Lower leg skin (tissue), 4 donors: ENCODE results near the gene GNB2. TPM values are rescaled to one million over a fixed set of nuclear protein-coding genes. Genes with fewer than 3 reads are reported as not detected.
"Not testable (repeated sequence)": the region's sequence is repeated elsewhere in the genome, so short reads cannot be mapped to it uniquely, and the experiment has no call there.

Experiments used
- DNase-seq, 2 donors: peaks; one replicate each; pipeline ENCODE4 v3.0.0-alpha.2; 2019; ENCODE audit warnings: low spot score in 2 of 2
- H3K4me3 ChIP-seq: fragments of 200-600 bp; sonication (generic); 2 replicates; pipeline ENCODE4 v1.5.1; 2017; ENCODE audit warnings: mild to moderate bottlenecking, low read depth; ENCODE audit not compliant: poor library complexity, severe bottlenecking
- CTCF ChIP-seq, 3 donors: fragments of 450-650 bp; IDR thresholded peaks; one replicate each; pipeline ENCODE4 v1.5.1; 2016; ENCODE audit warnings: antibody characterized with exemption in 3 of 3, mild to moderate bottlenecking in 3 of 3, moderate library complexity in 2 of 3
- POLR2A ChIP-seq, 2 donors: fragments of 450-650 bp; IDR thresholded peaks; one replicate each; pipeline ENCODE4 v1.6.1; 2016 to 2017; ENCODE audit warnings: antibody characterized with exemption in 2 of 2, mild to moderate bottlenecking in 1 of 2, moderate library complexity in 1 of 2
- WGBS, 2 donors: methylation state at CpG; one replicate each; pipeline ENCODE4 v1.1.5; 2018; 5-methylcytosine and 5-hydroxymethylcytosine counted together
- intact Hi-C: fragments of 100-400 bp; cut with DNase I; formaldehyde crosslinking; loops from one replicate; pipeline ENCODE4 v1.15.0; 2023; ENCODE audit warnings: low total_unique reads
- total RNA-seq, 4 donors: library from RNA; depleted of rRNA; stranded (reverse); fragments of >200 nt; gene quantifications; one replicate each; pipeline ENCODE4 v1.1.0, GENCODE V29; 2016

GNB2 gene
- total RNA-seq, 4 donors from 2014 or later, result 309 to 439 (median 353) TPM

- TF ChIP-seq POLR2A (IDR thresholded peaks at IDR 0.05) (no peak), CTCF (IDR thresholded peaks at IDR 0.05) (no peak)
- H3K4me3 ChIP-seq, result no peak overlapping the region
- WGBS, 2 donors, result 62 to 70% methylated on average over 6 of the region's 6 CpGs
- intact Hi-C loops, result no loop called here
- DNase-seq, result no peak
Observed at GRCh38 chr7:100699018-100699417, 25.5 kb downstream of the GNB2 start.

- DNase-seq, intact Hi-C loops, H3K4me3 ChIP-seq: not testable (repeated sequence)
- WGBS, 2 donors, result 65 to 74% methylated on average over 3 of the region's 3 CpGs
Observed at GRCh38 chr7:100701089-100701488, 27.5 kb downstream of the GNB2 start.

- peak in 1 of 2 donors; percentile 95 for DNase-seq
- peak overlapping the region; percentile 78 for H3K4me3 ChIP-seq
- intact Hi-C loops, result no loop called here
- TF ChIP-seq CTCF (IDR thresholded peaks at IDR 0.05), result peak in 1 of 3 donors; percentile 84
- no peak for TF ChIP-seq POLR2A (IDR thresholded peaks at IDR 0.05)
- WGBS, 2 donors, result 0 to 2% methylated on average over 9 to 22 of the region's 25 CpGs
Observed at GRCh38 chr7:100705320-100705752, 31.8 kb downstream of the GNB2 start.

GRCh38 chr7:100705753-100706671 is 32.5 kb downstream of the GNB2 start, which contains the start of gene POP7:
Gene POP7, plus strand, starts transcription at chr7:100706121. Its CDS starts 710 bp downstream, at chr7:100706831.
- no peak for TF ChIP-seq POLR2A (IDR thresholded peaks at IDR 0.05)
- no peak for TF ChIP-seq CTCF (IDR thresholded peaks at IDR 0.05)
- DNase-seq, result peak; percentile 99 to 100
- intact Hi-C loops, result no loop called here
- H3K4me3 ChIP-seq, result peak within 1 kb of the TSS; percentile 78
- 0% methylated on average over 42 to 50 of the region's 86 CpGs for WGBS, 2 donors

GRCh38 chr7:100706672-100707311 is 33.3 kb downstream of the GNB2 start:
- no peak for DNase-seq
- TF ChIP-seq CTCF (IDR thresholded peaks at IDR 0.05) (no peak), POLR2A (IDR thresholded peaks at IDR 0.05) (no peak)
- peak overlapping the region; percentile 78 for H3K4me3 ChIP-seq
- WGBS, 2 donors, result 23 to 31% methylated on average over 34 of the region's 34 CpGs
- intact Hi-C loops, result no loop called here

GRCh38 chr7:100708395-100708794 is 34.9 kb downstream of the GNB2 start:
- intact Hi-C loops, result no loop called here
- no peak overlapping the region for H3K4me3 ChIP-seq
- 76 to 79% methylated on average over 6 of the region's 6 CpGs for WGBS, 2 donors
- no peak for DNase-seq
- TF ChIP-seq POLR2A (IDR thresholded peaks at IDR 0.05) (no peak), CTCF (IDR thresholded peaks at IDR 0.05) (no peak)
